HG03066 (cell line): Measurements from ENCODE around the gene AGBL1.

Source experiments
- ATAC-seq: cut with Tn5 transposase; IDR thresholded peaks from one replicate; pipeline ENCODE4 v1.9.1; 2021; ENCODE audit warnings: low read depth; ENCODE audit not compliant: unreplicated experiment

The AGBL1 gene

GRCh38 chr15:86312486-86312885, 232.8 kb downstream of the AGBL1 start:
- no peak for ATAC-seq

- ATAC-seq, result no peak
Observed at GRCh38 chr15:86316216-86316615, 236.5 kb downstream of the AGBL1 start.

GRCh38 chr15:86316726-86317383, 237.2 kb downstream of the AGBL1 start:
- ATAC-seq, result no peak

- no peak for ATAC-seq
Observed at GRCh38 chr15:86317384-86317740, 237.7 kb downstream of the AGBL1 start.

GRCh38 chr15:86322629-86323028, 243.0 kb downstream of the AGBL1 start:
- no peak for ATAC-seq

GRCh38 chr15:86327230-86327865, 247.7 kb downstream of the AGBL1 start:
- ATAC-seq, result no peak

- no peak for ATAC-seq
Observed at GRCh38 chr15:86328658-86329057, 249.0 kb downstream of the AGBL1 start.

- no peak for ATAC-seq
Observed at GRCh38 chr15:86329311-86330013, 249.8 kb downstream of the AGBL1 start.

GRCh38 chr15:86333819-86334218, 254.1 kb downstream of the AGBL1 start:
- ATAC-seq, result no peak

GRCh38 chr15:86336051-86336788, 256.5 kb downstream of the AGBL1 start:
- no peak for ATAC-seq

- ATAC-seq, result no peak
Observed at GRCh38 chr15:86337071-86337470, 257.4 kb downstream of the AGBL1 start.

- ATAC-seq, result no peak
Observed at GRCh38 chr15:86347245-86347644, 267.6 kb downstream of the AGBL1 start.

GRCh38 chr15:86349565-86349964, 269.9 kb downstream of the AGBL1 start:
- ATAC-seq, result no peak

GRCh38 chr15:86353213-86353612, 273.5 kb downstream of the AGBL1 start:
- no peak for ATAC-seq

GRCh38 chr15:86355361-86355760, 275.7 kb downstream of the AGBL1 start:
- no peak for ATAC-seq

- ATAC-seq, result no peak
Observed at GRCh38 chr15:86355801-86356200, 276.1 kb downstream of the AGBL1 start.

GRCh38 chr15:86362555-86362954, 282.9 kb downstream of the AGBL1 start:
- ATAC-seq, result no peak

GRCh38 chr15:86373147-86373546, 293.5 kb downstream of the AGBL1 start:
- no peak for ATAC-seq

- no peak for ATAC-seq
Observed at GRCh38 chr15:86375733-86376280, 296.1 kb downstream of the AGBL1 start.

GRCh38 chr15:86377914-86378313, 298.2 kb downstream of the AGBL1 start:
- ATAC-seq, result no peak

- no peak for ATAC-seq
Observed at GRCh38 chr15:86382341-86382740, 302.7 kb downstream of the AGBL1 start.
